A673 (cell line): ENCODE measurements around the gene SBF2. TPM values are rescaled to one million over a fixed set of nuclear protein-coding genes. Genes with fewer than 3 reads are reported as not detected.

ENCODE experiments used
- BruUV-seq: library from RNA; stranded (reverse); fragments of 400-500 nt; replicated peaks from 2 replicates; lab custom pipeline; 2021; lab: Mats Ljungman, UMichigan
- CTCF ChIA-PET: fragments of 300-600 bp; sonication (Branson Sonifier 250); formaldehyde crosslinking; loops from one replicate; lab custom pipeline; 2022; ENCODE audit warnings: antibody characterized with exemption; lab: Charles Lee
- POLR2A ChIA-PET: fragments of 300-600 bp; sonication (Branson Sonifier 250); formaldehyde crosslinking; loops from one replicate; lab custom pipeline; 2022; ENCODE audit warnings: antibody characterized with exemption; ENCODE audit not compliant: low non-redundant PET; lab: Charles Lee
- DNase-seq: peaks from one replicate; pipeline ENCODE4 v3.0.0-alpha.2; 2015; ENCODE audit warnings: low spot score
- H3K27ac ChIP-seq: fragments of 200-600 bp; sonication (generic); 2 replicates; pipeline ENCODE4 v1.5.1; 2016; ENCODE audit warnings: mixed run types, low read depth, mild to moderate bottlenecking, mixed read lengths, antibody characterized with exemption, low read length; ENCODE audit not compliant: poor library complexity, severe bottlenecking
- H3K27me3 ChIP-seq: fragments of 200-600 bp; sonication (generic); replicated peaks from 2 replicates; pipeline ENCODE4 v1.6.1; 2017; ENCODE audit warnings: mixed run types, low read depth, mild to moderate bottlenecking, mixed read lengths, antibody characterized with exemption, low read length; ENCODE audit not compliant: insufficient read depth, poor library complexity
- H3K36me3 ChIP-seq: fragments of 200-600 bp; sonication (generic); 2 replicates; pipeline ENCODE4 v1.6.1; 2016; ENCODE audit warnings: mixed run types, mild to moderate bottlenecking, mixed read lengths, antibody characterized with exemption, low read length; ENCODE audit not compliant: insufficient read depth, poor library complexity, severe bottlenecking
- H3K4me1 ChIP-seq: fragments of 200-600 bp; sonication (generic); 2 replicates; pipeline ENCODE4 v1.6.1; 2017; ENCODE audit warnings: mixed run types, mild to moderate bottlenecking, mixed read lengths, antibody characterized with exemption, low read length; ENCODE audit not compliant: insufficient read depth, poor library complexity, severe bottlenecking
- H3K4me3 ChIP-seq: fragments of 200-600 bp; sonication (generic); 2 replicates; pipeline ENCODE4 v1.5.1; 2016; ENCODE audit warnings: low read depth, mixed run types, mild to moderate bottlenecking, mixed read lengths, low read length; ENCODE audit not compliant: poor library complexity, severe bottlenecking
- H3K9me3 ChIP-seq: fragments of 200-600 bp; sonication (generic); 2 replicates; pipeline ENCODE4 v1.6.1; 2016; ENCODE audit warnings: mixed run types, low read depth, mild to moderate bottlenecking, mixed read lengths, antibody characterized with exemption, low read length; ENCODE audit not compliant: poor library complexity, severe bottlenecking
- CTCF ChIP-seq: fragments of 300-800, 200-600 bp; sonication (generic); conservative IDR thresholded peaks from 2 replicates; pipeline ENCODE4 v1.5.1; 2017; ENCODE audit warnings: low read depth, mild to moderate bottlenecking, antibody characterized with exemption, low read length, moderate library complexity, mixed read lengths
- EZH2 ChIP-seq: fragments of 200-600 bp; sonication (generic); IDR thresholded peaks from 2 replicates; pipeline ENCODE4 v1.6.1; 2017; ENCODE audit warnings: borderline replicate concordance, low read depth, mild to moderate bottlenecking, mixed read lengths, antibody characterized with exemption, low read length; ENCODE audit not compliant: poor library complexity, severe bottlenecking
- intact Hi-C: fragments of 100-400 bp; cut with micrococcal nuclease; formaldehyde crosslinking; loops from one replicate; pipeline ENCODE4 v1.10.0; 2022; ENCODE audit not compliant: unreplicated experiment
- total RNA-seq: library from RNA; stranded (reverse); gene quantifications from 2 replicates; pipeline ENCODE4 v1.2.3, GENCODE V29; 2021

SBF2 gene
- total RNA-seq, 1 experiment from 2014 or later, result 31.8 TPM

GRCh38 chr11:9825895-9826294 is 468.1 kb downstream of the SBF2 start:
- TF ChIP-seq EZH2 (no peak), CTCF (no peak)
- H3K4me1 ChIP-seq, result peaks cover 3% of the 10 kb centered on the region
- ChIA-PET CTCF (no interaction called here), POLR2A (no interaction called here)
- no peak overlapping the region for H3K27ac ChIP-seq
- DNase-seq, result no peak
- H3K27me3 ChIP-seq, result no peaks in the 10 kb centered on the region
- no peaks in the 10 kb centered on the region for H3K9me3 ChIP-seq
- no TSS peak for BruUV-seq
- intact Hi-C loops, result loop anchor here (1.0 kb wide), 1 partner anchor 10 kb away; no protein-coding TSS in a partner anchor
- no peaks in the 10 kb centered on the region for H3K36me3 ChIP-seq
- H3K4me3 ChIP-seq, result no peak overlapping the region

- DNase-seq, result no peak
- H3K36me3 ChIP-seq, result no peaks in the 10 kb centered on the region
- POLR2A ChIA-PET, result no interaction called here
- H3K27me3 ChIP-seq, result no peaks in the 10 kb centered on the region
- intact Hi-C loops, result no loop called here
- H3K4me1 ChIP-seq, result peaks cover 3% of the 10 kb centered on the region
- no TSS peak for BruUV-seq
- no peak overlapping the region for H3K4me3 ChIP-seq
- TF ChIP-seq EZH2 (no peak), CTCF (no peak)
- H3K27ac ChIP-seq, result no peak overlapping the region
- H3K9me3 ChIP-seq, result no peaks in the 10 kb centered on the region
- CTCF ChIA-PET, result no interaction called here
Measured at GRCh38 chr11:9825315-9825714, 468.7 kb downstream of the SBF2 start.

- peaks cover 3% of the 10 kb centered on the region for H3K4me1 ChIP-seq
- no peaks in the 10 kb centered on the region for H3K27me3 ChIP-seq
- intact Hi-C loops, result no loop called here
- POLR2A ChIA-PET, result interaction anchor here (0.6 kb wide), 1 partner anchor 159 kb away, joined by 4 read pairs; no protein-coding TSS in a partner anchor
- no TSS peak for BruUV-seq
- CTCF ChIA-PET, result interaction anchor here (0.7 kb wide), 1 partner anchor 603 kb away, joined by 11 read pairs; no protein-coding TSS in a partner anchor
- TF ChIP-seq EZH2 (no peak), CTCF (no peak)
- no peaks in the 10 kb centered on the region for H3K9me3 ChIP-seq
- no peak for DNase-seq
- no peak overlapping the region for H3K4me3 ChIP-seq
- no peaks in the 10 kb centered on the region for H3K36me3 ChIP-seq
- no peak overlapping the region for H3K27ac ChIP-seq
Measured at GRCh38 chr11:9823887-9824385, 470.1 kb downstream of the SBF2 start.
